NB4 (cell line): ENCODE results near the gene SPTBN5.

Experiments used
- DNase-seq: peaks from one replicate; pipeline ENCODE4 v3.0.0; 2010; ENCODE audit warnings: low read depth
- H3K4me3 ChIP-seq: one replicate; pipeline ENCODE4 v1.5.1; 2011; ENCODE audit warnings: mild to moderate bottlenecking, low read depth, low read length, moderate library complexity
- MYC ChIP-seq: IDR thresholded peaks from 2 replicates; pipeline ENCODE4 v1.6.1; 2011; ENCODE audit warnings: low read depth, low read length
- POLR2A ChIP-seq: IDR thresholded peaks from 2 replicates; pipeline ENCODE4 v1.6.1; 2011; ENCODE audit warnings: mild to moderate bottlenecking; ENCODE audit not compliant: insufficient read length; ENCODE audit errors: extremely low read depth
- TF ChIP-seq, protein P1 (sequence below): IDR thresholded peaks from 2 replicates; pipeline ENCODE4 v1.6.1; 2011; ENCODE audit warnings: low read depth, low read length
- TF ChIP-seq, protein P2 (sequence below): IDR thresholded peaks from one replicate; pipeline ENCODE4 v1.5.1; 2012; ENCODE audit warnings: low read depth, low read length

SPTBN5 gene

DNA sequence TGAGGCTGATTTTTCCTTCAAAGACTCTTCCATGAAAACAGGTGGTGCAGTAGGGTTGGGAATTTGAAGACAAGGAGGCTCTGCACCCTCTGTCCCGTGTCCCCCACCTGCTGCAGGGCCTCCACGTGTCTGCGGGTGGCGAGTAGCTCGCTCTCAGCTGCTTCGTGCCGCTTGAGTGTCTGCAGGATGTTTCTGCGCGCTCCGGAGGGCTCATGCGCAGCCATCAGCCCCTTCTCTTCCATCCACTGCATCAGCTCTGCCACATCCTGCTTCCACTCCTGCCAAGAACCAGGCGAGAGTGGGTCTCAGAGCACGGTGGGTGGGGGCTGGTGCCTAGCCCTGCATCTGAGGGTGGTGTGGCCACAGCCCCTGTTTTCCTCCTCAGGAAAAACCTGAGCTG, 17.8 kb downstream of the SPTBN5 start:
- H3K4me3 ChIP-seq = no peak overlapping the region
- TF ChIP-seq MYC = no peak
- no peak for TF ChIP-seq POLR2A
- TF ChIP-seq, protein P1, sequence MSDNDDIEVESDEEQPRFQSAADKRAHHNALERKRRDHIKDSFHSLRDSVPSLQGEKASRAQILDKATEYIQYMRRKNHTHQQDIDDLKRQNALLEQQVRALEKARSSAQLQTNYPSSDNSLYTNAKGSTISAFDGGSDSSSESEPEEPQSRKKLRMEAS = no peak
- TF ChIP-seq, protein P2, sequence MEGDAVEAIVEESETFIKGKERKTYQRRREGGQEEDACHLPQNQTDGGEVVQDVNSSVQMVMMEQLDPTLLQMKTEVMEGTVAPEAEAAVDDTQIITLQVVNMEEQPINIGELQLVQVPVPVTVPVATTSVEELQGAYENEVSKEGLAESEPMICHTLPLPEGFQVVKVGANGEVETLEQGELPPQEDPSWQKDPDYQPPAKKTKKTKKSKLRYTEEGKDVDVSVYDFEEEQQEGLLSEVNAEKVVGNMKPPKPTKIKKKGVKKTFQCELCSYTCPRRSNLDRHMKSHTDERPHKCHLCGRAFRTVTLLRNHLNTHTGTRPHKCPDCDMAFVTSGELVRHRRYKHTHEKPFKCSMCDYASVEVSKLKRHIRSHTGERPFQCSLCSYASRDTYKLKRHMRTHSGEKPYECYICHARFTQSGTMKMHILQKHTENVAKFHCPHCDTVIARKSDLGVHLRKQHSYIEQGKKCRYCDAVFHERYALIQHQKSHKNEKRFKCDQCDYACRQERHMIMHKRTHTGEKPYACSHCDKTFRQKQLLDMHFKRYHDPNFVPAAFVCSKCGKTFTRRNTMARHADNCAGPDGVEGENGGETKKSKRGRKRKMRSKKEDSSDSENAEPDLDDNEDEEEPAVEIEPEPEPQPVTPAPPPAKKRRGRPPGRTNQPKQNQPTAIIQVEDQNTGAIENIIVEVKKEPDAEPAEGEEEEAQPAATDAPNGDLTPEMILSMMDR = no peak
- no peak for DNase-seq

DNA sequence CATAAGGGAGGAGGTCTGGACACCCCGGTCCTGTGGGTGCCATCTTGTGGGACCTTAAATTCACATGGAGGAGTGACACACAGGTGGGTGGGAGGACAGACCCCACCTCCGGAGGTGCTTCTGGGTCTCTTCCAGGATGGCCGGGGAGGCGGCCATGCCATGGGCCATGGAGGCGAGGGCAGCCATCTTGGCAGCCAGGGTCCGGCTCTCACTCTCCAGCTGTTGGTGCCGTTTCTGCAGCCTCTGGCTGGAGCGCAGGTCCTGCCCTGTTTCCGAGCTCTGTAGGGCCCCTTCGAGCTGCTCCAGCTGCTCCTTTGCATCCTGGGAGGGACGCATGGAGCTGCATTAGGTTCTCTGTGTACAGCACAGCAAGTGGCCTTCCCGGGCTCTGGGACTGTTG, 19.1 kb downstream of the SPTBN5 start:
- DNase-seq = no peak
- H3K4me3 ChIP-seq = no peak overlapping the region
- TF ChIP-seq, protein P1 = no peak
- no peak for TF ChIP-seq MYC
- TF ChIP-seq, protein P2 = no peak

DNA sequence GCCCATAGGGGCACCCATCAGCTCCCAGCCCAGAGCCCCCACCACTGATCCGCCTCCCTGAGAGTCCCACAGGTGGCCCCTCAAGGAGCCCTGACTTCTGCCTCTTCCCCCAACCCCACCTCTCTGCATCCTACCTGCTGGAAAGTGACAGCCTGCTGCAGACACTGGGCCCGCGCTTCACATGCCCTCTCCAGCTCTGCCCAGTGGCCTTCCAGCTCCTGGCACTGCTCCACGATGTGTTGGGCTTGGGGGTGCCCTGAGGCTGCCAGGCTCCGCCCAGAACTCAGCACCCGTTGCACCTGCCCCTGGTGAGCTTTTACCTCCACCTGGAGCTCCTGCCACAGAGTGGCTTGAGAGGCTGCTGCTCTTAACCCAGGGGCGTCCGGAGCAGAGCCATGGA, 20.1 kb downstream of the SPTBN5 start:
- DNase-seq = no peak
- H3K4me3 ChIP-seq = no peak overlapping the region
- TF ChIP-seq, protein P2 = no peak
- TF ChIP-seq, protein P1 = no peak
- TF ChIP-seq POLR2A = no peak
- no peak for TF ChIP-seq MYC

DNA sequence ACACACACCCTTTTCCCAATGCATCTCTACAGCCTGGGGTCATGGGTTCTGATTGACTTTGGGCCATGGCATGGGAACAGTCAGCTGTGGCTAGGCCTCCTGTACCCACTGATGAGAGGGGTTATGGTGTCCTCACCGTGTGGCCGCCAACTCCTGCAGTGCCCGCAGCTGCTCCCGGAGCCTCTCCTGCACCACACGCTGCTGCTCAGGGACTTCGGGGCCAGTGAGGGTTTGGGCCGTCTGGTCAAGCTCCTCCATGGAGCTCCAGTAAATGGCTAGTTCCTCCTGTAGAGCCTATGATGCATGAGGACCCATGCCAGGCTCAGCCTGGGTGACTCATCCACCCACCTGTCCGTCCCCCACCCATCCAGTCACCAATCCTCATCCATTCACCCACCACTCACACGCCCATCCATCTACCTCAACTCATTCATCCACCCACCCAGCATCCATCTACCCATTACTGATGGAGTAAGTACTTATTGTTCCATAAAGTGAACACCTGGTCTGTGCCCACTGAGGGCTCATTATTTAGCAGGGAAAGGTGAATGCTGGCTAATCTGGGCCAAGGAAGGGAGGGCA, 21.6 kb downstream of the SPTBN5 start:
- TF ChIP-seq POLR2A = no peak
- TF ChIP-seq, protein P1 = no peak
- H3K4me3 ChIP-seq = no peak overlapping the region
- no peak for DNase-seq

DNA sequence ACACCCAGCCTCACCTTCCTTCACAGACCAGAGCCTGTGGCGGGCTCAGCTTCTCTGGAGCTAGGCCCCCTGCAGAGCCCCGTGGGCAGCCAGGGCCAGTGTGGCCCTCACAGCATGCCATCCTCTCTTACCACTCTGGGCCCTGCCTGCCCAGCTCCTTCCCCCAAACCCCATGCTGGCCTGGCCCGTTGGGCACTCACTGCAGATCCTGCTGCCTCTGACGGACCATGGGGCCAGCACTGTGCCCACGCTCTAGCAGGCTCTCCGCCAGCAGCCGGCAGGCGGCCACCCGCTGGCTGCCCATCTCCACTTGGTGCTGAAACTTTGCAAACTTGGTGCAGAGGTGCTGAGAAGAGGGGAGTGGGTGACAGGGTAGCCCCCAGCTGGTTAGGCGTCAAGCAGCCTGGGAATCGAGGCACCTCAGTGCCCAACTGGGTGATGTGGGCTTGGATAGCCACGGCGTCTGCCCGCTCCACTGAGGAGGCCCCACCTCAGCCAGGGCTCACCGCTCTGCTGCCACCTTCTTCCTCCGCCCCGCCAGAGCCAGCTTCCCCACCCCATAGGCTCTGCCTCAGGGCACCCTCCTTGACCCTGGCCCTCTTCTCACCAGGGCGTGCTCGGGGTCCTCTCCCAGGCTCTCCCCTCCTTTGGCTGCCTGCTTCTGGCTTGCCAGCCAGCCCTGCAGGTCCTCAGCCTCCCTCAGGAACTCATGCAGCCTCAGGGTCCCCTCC, 22.5 kb downstream of the SPTBN5 start:
- TF ChIP-seq MYC (no peak), POLR2A (no peak)
- TF ChIP-seq, protein P2 = no peak
- TF ChIP-seq, protein P1 = no peak
- DNase-seq = no peak

DNA sequence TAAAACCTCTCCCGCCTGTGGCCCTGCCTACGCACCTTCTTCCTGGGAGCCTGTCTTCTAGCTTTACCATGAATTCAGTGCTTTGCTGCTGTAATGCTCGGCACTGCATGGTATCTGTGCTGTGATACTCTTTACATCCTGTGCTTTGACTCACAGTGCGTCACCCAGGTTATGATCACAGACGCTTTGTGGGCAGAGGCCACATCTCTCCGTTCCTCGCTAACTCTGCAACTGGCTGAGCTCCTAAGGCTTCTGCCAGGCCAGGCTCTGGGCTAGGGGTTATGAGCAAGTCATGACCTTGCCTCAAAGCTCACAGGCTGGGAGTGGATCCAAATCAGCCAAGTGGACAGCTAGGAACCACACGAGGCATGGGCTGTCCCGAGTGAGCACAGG, 23.2 kb downstream of the SPTBN5 start:
- no peak for DNase-seq
- H3K4me3 ChIP-seq = no peak overlapping the region
- TF ChIP-seq, protein P1 = no peak
- TF ChIP-seq MYC (no peak), POLR2A (no peak)
- TF ChIP-seq, protein P2 = no peak

More for the DNA sequence above, 22.5 kb downstream of the SPTBN5 start:
- no peak overlapping the region for H3K4me3 ChIP-seq
